WTC11 (cell line): Measurements from ENCODE around the gene TFPT. TPM values are rescaled to one million over a fixed set of nuclear protein-coding genes. Genes with fewer than 3 reads are reported as not detected.
A peak's percentile ranks its signal among the peaks of the same experiment; 100 is the strongest.

ENCODE experiments used
- ATAC-seq: fragments of 200-7000 bp; cut with Tn5 transposase; 2 replicates; pipeline ENCODE4 v1.10.0; 2021; ENCODE audit warnings: mild to moderate bottlenecking, moderate library complexity
- CTCF ChIA-PET: fragments of 300-600 bp; sonication (Branson Sonifier 250); formaldehyde crosslinking; loops from one replicate; lab custom pipeline; 2021; ENCODE audit warnings: antibody characterized with exemption; lab: Charles Lee
- POLR2A ChIA-PET: fragments of 350-600 bp; sonication (Branson Sonifier 250); formaldehyde crosslinking; loops from one replicate; lab custom pipeline; 2021; ENCODE audit warnings: antibody characterized with exemption; lab: Charles Lee
- DNase-seq: peaks from one replicate; pipeline ENCODE4 v3.0.0; 2021; ENCODE audit warnings: low spot score
- H3K27ac Mint-ChIP-seq: 2 replicates; pipeline ENCODE4 v1.8.0; 2021; ENCODE audit warnings: mixed read lengths
- H3K27me3 Mint-ChIP-seq: 2 replicates; pipeline ENCODE4 v1.8.0; 2021; ENCODE audit warnings: low read depth, mild to moderate bottlenecking, moderate library complexity, mixed read lengths
- H3K36me3 Mint-ChIP-seq: 2 replicates; pipeline ENCODE4 v1.8.0; 2021; ENCODE audit warnings: mixed read lengths
- H3K4me1 Mint-ChIP-seq: 2 replicates; pipeline ENCODE4 v1.8.0; 2022; ENCODE audit warnings: mixed read lengths
- H3K4me3 Mint-ChIP-seq: 2 replicates; pipeline ENCODE4 v1.8.0; 2021; ENCODE audit warnings: mild to moderate bottlenecking, moderate library complexity, mixed read lengths
- H3K9me3 Mint-ChIP-seq: 2 replicates; pipeline ENCODE4 v1.8.0; 2021; ENCODE audit warnings: mixed read lengths
- ELF4 ChIP-seq: sonication (generic); formaldehyde crosslinking; IDR thresholded peaks from 2 replicates; pipeline ENCODE4 v1.8.1; 2022; ENCODE audit warnings: low read depth, mild to moderate bottlenecking, moderate library complexity, missing genetic modification reagents
- MXD4 ChIP-seq: fragments of 250-450 bp; sonication (Bioruptor Pico); IDR thresholded peaks from 2 replicates; pipeline ENCODE4 v1.8.0; 2021; ENCODE audit warnings: mild to moderate bottlenecking, moderate library complexity, borderline replicate concordance
- RORB ChIP-seq: fragments of 250-450 bp; sonication (Bioruptor Pico); IDR thresholded peaks from 2 replicates; pipeline ENCODE4 v1.9.0; 2021; ENCODE audit warnings: mild to moderate bottlenecking
- SMAD3 ChIP-seq: sonication (generic); formaldehyde crosslinking; IDR thresholded peaks from 2 replicates; pipeline ENCODE4 v1.8.0; 2022; ENCODE audit warnings: missing genetic modification reagents, mild to moderate bottlenecking, borderline replicate concordance
- SMAD4 ChIP-seq: sonication (generic); formaldehyde crosslinking; IDR thresholded peaks from 2 replicates; pipeline ENCODE4 v1.8.0; 2022; ENCODE audit warnings: mild to moderate bottlenecking, missing genetic modification reagents
- total RNA-seq: library from RNA; stranded (reverse); gene quantifications from 3 replicates; pipeline ENCODE4 v1.2.3, GENCODE V29; 2021
- TF ChIP-seq, protein P1 (sequence below): sonication (generic); formaldehyde crosslinking; IDR thresholded peaks from 2 replicates; pipeline ENCODE4 v1.8.1; 2022; ENCODE audit warnings: missing genetic modification reagents, borderline replicate concordance
- TF ChIP-seq, protein P2 (sequence below): sonication (generic); formaldehyde crosslinking; IDR thresholded peaks from 2 replicates; pipeline ENCODE4 v1.8.1; 2022; ENCODE audit warnings: mild to moderate bottlenecking, missing genetic modification reagents, moderate library complexity, borderline replicate concordance
- TF ChIP-seq, protein P3 (sequence below): sonication (generic); formaldehyde crosslinking; IDR thresholded peaks from 2 replicates; pipeline ENCODE4 v1.8.0; 2022; ENCODE audit warnings: mild to moderate bottlenecking, missing genetic modification reagents
- TF ChIP-seq, protein P4 (sequence below): sonication (generic); formaldehyde crosslinking; IDR thresholded peaks from 2 replicates; pipeline ENCODE4 v1.8.0; 2022; ENCODE audit warnings: mild to moderate bottlenecking, missing genetic modification reagents
- TF ChIP-seq, protein P5 (sequence below): sonication (generic); formaldehyde crosslinking; IDR thresholded peaks from 2 replicates; pipeline ENCODE4 v1.8.1; 2023; ENCODE audit warnings: mild to moderate bottlenecking, moderate library complexity, missing genetic modification reagents

Gene TFPT
- total RNA-seq, 1 experiment from 2014 or later = 24.6 TPM

DNA sequence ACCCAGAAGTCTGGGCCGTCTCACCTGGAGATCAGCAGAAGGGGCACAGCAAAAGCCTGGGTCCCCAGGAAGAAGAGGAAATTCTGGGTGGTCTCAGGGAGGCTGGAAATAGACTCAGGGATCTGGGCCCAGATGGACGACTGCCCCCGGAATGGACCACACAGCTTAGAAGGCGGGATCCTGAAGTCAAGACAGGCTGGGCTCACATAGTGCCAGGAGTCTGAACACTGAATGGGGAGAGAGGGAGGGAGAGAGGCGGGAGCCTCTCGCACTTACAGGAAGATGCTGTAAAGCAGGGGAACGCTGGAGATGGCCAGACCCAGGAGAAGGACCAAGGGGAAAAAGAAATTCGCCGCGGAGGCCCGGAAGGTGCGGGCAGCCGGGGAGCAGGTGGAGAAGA is 45.4 kb upstream of the TFPT start:
- TF ChIP-seq, protein P1, sequence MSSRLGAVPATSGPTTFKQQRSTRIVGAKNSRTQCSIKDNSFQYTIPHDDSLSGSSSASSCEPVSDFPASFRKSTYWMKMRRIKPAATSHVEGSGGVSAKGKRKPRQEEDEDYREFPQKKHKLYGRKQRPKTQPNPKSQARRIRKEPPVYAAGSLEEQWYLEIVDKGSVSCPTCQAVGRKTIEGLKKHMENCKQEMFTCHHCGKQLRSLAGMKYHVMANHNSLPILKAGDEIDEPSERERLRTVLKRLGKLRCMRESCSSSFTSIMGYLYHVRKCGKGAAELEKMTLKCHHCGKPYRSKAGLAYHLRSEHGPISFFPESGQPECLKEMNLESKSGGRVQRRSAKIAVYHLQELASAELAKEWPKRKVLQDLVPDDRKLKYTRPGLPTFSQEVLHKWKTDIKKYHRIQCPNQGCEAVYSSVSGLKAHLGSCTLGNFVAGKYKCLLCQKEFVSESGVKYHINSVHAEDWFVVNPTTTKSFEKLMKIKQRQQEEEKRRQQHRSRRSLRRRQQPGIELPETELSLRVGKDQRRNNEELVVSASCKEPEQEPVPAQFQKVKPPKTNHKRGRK (CRISPR knock-in tag) = no peak
- TF ChIP-seq ELF4 (CRISPR knock-in tag) = no peak
- TF ChIP-seq RORB = no peak
- TF ChIP-seq, protein P2, sequence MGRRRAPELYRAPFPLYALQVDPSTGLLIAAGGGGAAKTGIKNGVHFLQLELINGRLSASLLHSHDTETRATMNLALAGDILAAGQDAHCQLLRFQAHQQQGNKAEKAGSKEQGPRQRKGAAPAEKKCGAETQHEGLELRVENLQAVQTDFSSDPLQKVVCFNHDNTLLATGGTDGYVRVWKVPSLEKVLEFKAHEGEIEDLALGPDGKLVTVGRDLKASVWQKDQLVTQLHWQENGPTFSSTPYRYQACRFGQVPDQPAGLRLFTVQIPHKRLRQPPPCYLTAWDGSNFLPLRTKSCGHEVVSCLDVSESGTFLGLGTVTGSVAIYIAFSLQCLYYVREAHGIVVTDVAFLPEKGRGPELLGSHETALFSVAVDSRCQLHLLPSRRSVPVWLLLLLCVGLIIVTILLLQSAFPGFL (CRISPR knock-in tag) = no peak
- ChIA-PET POLR2A (interaction anchor here (2.2 kb wide), 1 partner anchor 24 kb away, joined by 10 read pairs; the partner anchor contains the start of gene CNOT3), CTCF (interaction anchor here (0.8 to 1.9 kb wide), 4 partner anchors 24 to 202 kb away, joined by 3 to 5 read pairs (median 4); no protein-coding TSS in a partner anchor)
- Mint-ChIP-seq H3K36me3 (peaks cover 11% of the 10 kb centered on the region), H3K4me1 (peaks cover 36% of the 10 kb centered on the region), H3K27me3 (peaks cover 36% of the 10 kb centered on the region), H3K9me3 (no peaks in the 10 kb centered on the region), H3K4me3 (peak overlapping the region; percentile 100), H3K27ac (peak overlapping the region; percentile 99)
- DNase-seq (no peak), ATAC-seq (no peak)

DNA sequence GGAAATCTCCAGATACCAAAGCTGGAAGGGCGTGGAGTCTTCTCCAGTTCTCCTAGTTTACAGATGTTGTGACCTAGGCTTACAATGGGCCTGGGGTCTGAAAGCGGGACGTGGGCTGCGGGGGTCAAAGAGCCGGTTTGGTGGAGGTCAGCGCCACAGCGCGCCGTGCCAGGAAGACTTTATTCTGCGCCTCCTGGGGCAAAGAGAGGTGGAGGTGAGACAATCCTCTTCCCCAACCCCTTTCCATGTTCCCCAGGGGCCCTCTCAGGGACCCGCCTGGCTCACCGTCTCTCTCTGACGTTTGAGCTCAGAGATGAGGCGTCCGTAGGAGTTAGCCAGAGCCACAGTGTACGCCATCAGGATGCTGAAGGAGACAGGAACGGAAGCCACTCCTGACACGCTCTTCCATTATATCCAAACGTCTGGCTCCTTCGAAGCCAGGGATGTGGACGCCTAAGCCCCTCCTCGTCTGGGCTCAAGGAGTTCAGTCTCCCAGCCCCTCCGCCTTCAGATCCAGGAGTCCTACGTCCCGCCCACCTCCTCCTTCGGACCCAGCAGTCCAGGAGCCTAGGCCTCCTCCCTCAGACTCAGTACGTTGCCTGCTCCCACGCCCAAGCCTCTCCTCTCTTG is 44.8 kb upstream of the TFPT start:
- no peak for ATAC-seq
- CTCF ChIA-PET = interaction anchor here (1.0 to 1.9 kb wide), 6 partner anchors 24 to 248 kb away, joined by 3 to 6 read pairs (median 4); partner anchors contain the start of gene MBOAT7
- Mint-ChIP-seq H3K36me3 (peaks cover 14% of the 10 kb centered on the region), H3K9me3 (no peaks in the 10 kb centered on the region), H3K4me3 (peak overlapping the region; percentile 100), H3K4me1 (peaks cover 36% of the 10 kb centered on the region), H3K27me3 (peaks cover 31% of the 10 kb centered on the region), H3K27ac (peak overlapping the region; percentile 99)
- TF ChIP-seq, protein P3, sequence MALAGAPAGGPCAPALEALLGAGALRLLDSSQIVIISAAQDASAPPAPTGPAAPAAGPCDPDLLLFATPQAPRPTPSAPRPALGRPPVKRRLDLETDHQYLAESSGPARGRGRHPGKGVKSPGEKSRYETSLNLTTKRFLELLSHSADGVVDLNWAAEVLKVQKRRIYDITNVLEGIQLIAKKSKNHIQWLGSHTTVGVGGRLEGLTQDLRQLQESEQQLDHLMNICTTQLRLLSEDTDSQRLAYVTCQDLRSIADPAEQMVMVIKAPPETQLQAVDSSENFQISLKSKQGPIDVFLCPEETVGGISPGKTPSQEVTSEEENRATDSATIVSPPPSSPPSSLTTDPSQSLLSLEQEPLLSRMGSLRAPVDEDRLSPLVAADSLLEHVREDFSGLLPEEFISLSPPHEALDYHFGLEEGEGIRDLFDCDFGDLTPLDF (CRISPR knock-in tag) = no peak
- TF ChIP-seq, protein P4, sequence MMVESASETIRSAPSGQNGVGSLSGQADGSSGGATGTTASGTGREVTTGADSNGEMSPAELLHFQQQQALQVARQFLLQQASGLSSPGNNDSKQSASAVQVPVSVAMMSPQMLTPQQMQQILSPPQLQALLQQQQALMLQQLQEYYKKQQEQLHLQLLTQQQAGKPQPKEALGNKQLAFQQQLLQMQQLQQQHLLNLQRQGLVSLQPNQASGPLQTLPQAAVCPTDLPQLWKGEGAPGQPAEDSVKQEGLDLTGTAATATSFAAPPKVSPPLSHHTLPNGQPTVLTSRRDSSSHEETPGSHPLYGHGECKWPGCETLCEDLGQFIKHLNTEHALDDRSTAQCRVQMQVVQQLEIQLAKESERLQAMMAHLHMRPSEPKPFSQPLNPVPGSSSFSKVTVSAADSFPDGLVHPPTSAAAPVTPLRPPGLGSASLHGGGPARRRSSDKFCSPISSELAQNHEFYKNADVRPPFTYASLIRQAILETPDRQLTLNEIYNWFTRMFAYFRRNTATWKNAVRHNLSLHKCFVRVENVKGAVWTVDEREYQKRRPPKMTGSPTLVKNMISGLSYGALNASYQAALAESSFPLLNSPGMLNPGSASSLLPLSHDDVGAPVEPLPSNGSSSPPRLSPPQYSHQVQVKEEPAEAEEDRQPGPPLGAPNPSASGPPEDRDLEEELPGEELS (CRISPR knock-in tag) = peak; percentile 37; the same call in 1 of the 2 replicates
- no peak for TF ChIP-seq MXD4 (CRISPR knock-in tag)
- no peak for TF ChIP-seq SMAD3 (CRISPR knock-in tag)
- no peak for TF ChIP-seq SMAD4 (CRISPR knock-in tag)
- TF ChIP-seq, protein P5, sequence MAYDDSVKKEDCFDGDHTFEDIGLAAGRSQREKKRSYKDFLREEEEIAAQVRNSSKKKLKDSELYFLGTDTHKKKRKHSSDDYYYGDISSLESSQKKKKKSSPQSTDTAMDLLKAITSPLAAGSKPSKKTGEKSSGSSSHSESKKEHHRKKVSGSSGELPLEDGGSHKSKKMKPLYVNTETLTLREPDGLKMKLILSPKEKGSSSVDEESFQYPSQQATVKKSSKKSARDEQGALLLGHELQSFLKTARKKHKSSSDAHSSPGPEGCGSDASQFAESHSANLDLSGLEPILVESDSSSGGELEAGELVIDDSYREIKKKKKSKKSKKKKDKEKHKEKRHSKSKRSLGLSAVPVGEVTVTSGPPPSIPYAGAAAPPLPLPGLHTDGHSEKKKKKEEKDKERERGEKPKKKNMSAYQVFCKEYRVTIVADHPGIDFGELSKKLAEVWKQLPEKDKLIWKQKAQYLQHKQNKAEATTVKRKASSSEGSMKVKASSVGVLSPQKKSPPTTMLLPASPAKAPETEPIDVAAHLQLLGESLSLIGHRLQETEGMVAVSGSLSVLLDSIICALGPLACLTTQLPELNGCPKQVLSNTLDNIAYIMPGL (CRISPR knock-in tag) = 0 out of 2 replicates have a peak, but pooled peaks have one; percentile 23
- no peak for DNase-seq
- POLR2A ChIA-PET = interaction anchor here (1.0 to 2.2 kb wide), 4 partner anchors 11 to 31 kb away, joined by 3 to 10 read pairs (median 4); partner anchors contain the start of genes CNOT3 and TSEN34
